Heart left ventricle (tissue), 16 donors: ENCODE data around the gene OR4E2. TPM values are rescaled to one million over a fixed set of nuclear protein-coding genes. Genes with fewer than 3 reads are reported as not detected.

ENCODE experiments used
- ATAC-seq, 4 donors: fragments of 200-7000 bp; cut with Tn5 transposase; one replicate each; pipeline ENCODE4 v1.9.1; 2020 to 2022; ENCODE audit warnings: moderate library complexity in 4 of 4, mild to moderate bottlenecking in 3 of 4, moderate number of reproducible peaks in 1 of 4
- DNase-seq, 5 donors: peaks; one replicate each; pipeline ENCODE4 v3.0.0-alpha.2; 2020
- H3K27ac ChIP-seq, 12 donors: fragments of 200-600 bp; sonication (generic) in 4 of 12; one replicate each; pipeline versions ENCODE4 v1.5.0 to v1.8.0; 2016 to 2022; ENCODE audit warnings: mild to moderate bottlenecking in 2 of 12
- H3K27me3 ChIP-seq, 9 donors: fragments of 200-600 bp; sonication (generic) in 2 of 9; one replicate each; pipeline versions ENCODE4 v1.5.1 to v1.8.0; 2016 to 2022; ENCODE audit warnings: mild to moderate bottlenecking in 3 of 9
- H3K36me3 ChIP-seq, 9 donors: fragments of 200-600 bp; sonication (generic) in 2 of 9; one replicate each; pipeline versions ENCODE4 v1.5.0 to v1.8.0; 2018 to 2022; ENCODE audit warnings: mild to moderate bottlenecking in 2 of 9
- H3K4me1 ChIP-seq, 12 donors: fragments of 200-600 bp; sonication (generic) in 4 of 12; one replicate each; pipeline versions ENCODE4 v1.5.0 to v1.8.0; 2016 to 2022; ENCODE audit warnings: mild to moderate bottlenecking in 3 of 12
- H3K4me3 ChIP-seq, 12 donors: fragments of 200-600 bp; sonication (generic) in 4 of 12; one replicate each; pipeline versions ENCODE4 v1.5.0 to v1.8.0; 2017 to 2022; ENCODE audit warnings: mild to moderate bottlenecking in 9 of 12, moderate library complexity in 4 of 12
- H3K9me3 ChIP-seq, 12 donors: fragments of 200-600 bp; sonication (generic) in 4 of 12; one replicate each; pipeline versions ENCODE4 v1.5.0 to v1.8.0; 2016 to 2022; ENCODE audit warnings: mild to moderate bottlenecking in 1 of 12
- CTCF ChIP-seq, 12 donors: fragments of 200-600 bp; sonication (generic) in 4 of 12; IDR thresholded peaks; one replicate each; pipeline versions ENCODE4 v1.5.0 to v1.8.0; 2018 to 2022; ENCODE audit warnings: antibody characterized with exemption in 12 of 12, mild to moderate bottlenecking in 5 of 12
- POLR2A ChIP-seq, 2 donors: fragments of 450-650 bp; IDR thresholded peaks; one replicate each; pipeline ENCODE4 v1.6.1; 2017; ENCODE audit warnings: antibody characterized with exemption in 2 of 2, mild to moderate bottlenecking in 2 of 2, moderate library complexity in 2 of 2
- WGBS, 4 donors: extraction: QIAGEN DNeasy Blood & Tissue Kit in 2 of 4; methylation state at CpG; one replicate each; pipeline versions ENCODE4 v1.1.5 to v1.1.7; 2013 to 2018; 5-methylcytosine and 5-hydroxymethylcytosine counted together
- intact Hi-C, 10 donors: fragments of 100-400 bp; cut with DNase I; formaldehyde crosslinking; loops; one replicate each; pipeline versions ENCODE4 v1.11.1 to v1.14.2; 2022
- long read RNA-seq, 3 donors: library from polyadenylated mRNA; unstranded; transcript quantifications; one replicate each; pipeline ENCODE4 v2.0.0, GENCODE V29; 2020 to 2021
- polyA plus RNA-seq, 2 donors: library from polyadenylated mRNA; stranded (reverse); fragments of 200-250 nt; gene quantifications; one replicate each; pipeline ENCODE4 v1.2.3, GENCODE V29; 2013
- total RNA-seq, 9 donors: library from RNA; depleted of rRNA in 2 of 9; stranded (reverse); fragments of >200 nt in 2 of 9; fragmentation: NEBNext Ultra II Directional in 3 of 9; extraction: Animal tissue kit (Norgen Biotek cat#: 25700) in 3 of 9; gene quantifications; one replicate each; pipeline versions ENCODE4 v1.1.0 to v1.2.4, GENCODE V29; 2016 to 2023
- donor health status: ischemic (EF 13 %, LVEDD 7.1; RV severe dilation, severe dysfunction).
- donor health status: healthy with polysubstance abuse.
- donor health status: DM: no; HTN: yes; CAD: no.
- donor health status: DM: no; HTN: no; CAD: no.
- donor health status: ischemic (EF 25% LVEDD 6.9; RV normal size, moderate dysfunction).
- donor health status: ischemic (EF 25% LVEDD 5.7; RV mildly dilated, moderate dysfunction).
- donor health status: healthy.
- donor health status: DM: yes; HTN: yes; CAD: no.
- donor health status: ischemic (EF 35%, LVEDD 5.7; RV mildly dilated, moderate dysfunction).
- donor health status: nonischemic (EF 11% LVEDD 7.7; RV severe dilation, severe dysfunction).
- donor health status: DM: yes; HTN: yes; CAD: no.
- donor health status: PGD.
- donor health status: ischemic (EF 29% LVEDD 5.4; RV normal size, mild dysfunction).
- donor health status: nonischemic (EF 23%, LVEDD 6.1; RV moderate dilation, normal function).

OR4E2 gene
- total RNA-seq (not detected), polyA plus RNA-seq (not detected)
- long read RNA-seq, donor 1, result 0 reads
- long read RNA-seq, donor 2, result 0 reads
- long read RNA-seq, donor 3, result 0 reads

GRCh38 chr14:21653331-21653885 lies at the start of gene OR4E2:
TSS of gene OR4E2 (plus strand) at chr14:21653835. CDS start at chr14:21665083, 11,248 bp downstream.
- Histone ChIP-seq H3K9me3 (peaks cover 0 to 2% (median 0%) of the 10 kb centered on the region in 12 donors), H3K27me3 (no peaks in the 10 kb centered on the region), H3K27ac (no peak within 1 kb of the TSS), H3K36me3 (no peaks in the 10 kb centered on the region), H3K4me3 (no peak within 1 kb of the TSS), H3K4me1 (peaks cover 0 to 3% (median 0%) of the 10 kb centered on the region in 12 donors)
- 60 to 71% (median 65%) methylated on average over 2 of the region's 2 CpGs for WGBS, 4 donors
- intact Hi-C loops, result no loop called here
- TF ChIP-seq CTCF (IDR thresholded peaks at IDR 0.05) (no peak), POLR2A (IDR thresholded peaks at IDR 0.05) (no peak)
- DNase-seq, result no peak
- ATAC-seq, result no peak

GRCh38 chr14:21612324-21612723 lies 41.3 kb upstream of the OR4E2 start:
- TF ChIP-seq POLR2A (IDR thresholded peaks at IDR 0.05) (no peak), CTCF (IDR thresholded peaks at IDR 0.05) (no peak)
- H3K4me1 ChIP-seq, result no peaks in the 10 kb centered on the region
- 70 to 76% (median 74%) methylated on average over 6 of the region's 6 CpGs for WGBS, 4 donors
- no peak overlapping the region for H3K4me3 ChIP-seq
- intact Hi-C loops, result no loop called here
- H3K27ac ChIP-seq, result no peak overlapping the region
- DNase-seq (no peak), ATAC-seq (no peak)
- H3K27me3 ChIP-seq, result no peaks in the 10 kb centered on the region
- no peaks in the 10 kb centered on the region for H3K9me3 ChIP-seq
- H3K36me3 ChIP-seq, result no peaks in the 10 kb centered on the region

- intact Hi-C loops, result no loop called here
- 17 to 33% (median 21%) methylated on average over 1 of the region's 1 CpG for WGBS, 4 donors
Measured at GRCh38 chr14:21614240-21614639, 39.4 kb upstream of the OR4E2 start.

DNA sequence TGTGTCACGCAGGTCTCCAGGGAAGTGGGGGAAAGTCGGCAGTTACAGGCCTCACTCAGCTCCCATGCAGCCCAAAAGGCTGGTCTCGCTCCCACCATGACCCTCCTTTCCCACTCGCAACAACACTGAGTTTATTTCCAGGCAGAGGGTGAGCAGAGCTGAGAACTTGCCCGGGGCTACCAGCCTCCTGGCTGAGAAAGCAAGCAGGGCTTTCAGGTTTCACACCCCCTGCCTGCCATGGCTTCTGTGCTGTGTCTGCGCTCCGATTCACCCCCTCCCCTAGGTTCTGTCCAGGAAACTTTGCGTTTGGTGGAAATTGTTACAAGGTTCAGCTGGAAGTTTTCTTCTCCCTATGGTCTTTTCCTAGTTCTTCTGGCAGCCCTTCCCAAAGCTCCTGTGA lies 36.0 kb upstream of the OR4E2 start:
- H3K9me3 ChIP-seq, result peaks cover 0 to 6% (median 0%) of the 10 kb centered on the region in 12 donors
- ATAC-seq, result no peak
- H3K36me3 ChIP-seq, result no peaks in the 10 kb centered on the region
- TF ChIP-seq CTCF (IDR thresholded peaks at IDR 0.05) (no peak), POLR2A (IDR thresholded peaks at IDR 0.05) (no peak)
- intact Hi-C loops, result no loop called here
- no peak overlapping the region for H3K27ac ChIP-seq
- 59 to 69% (median 66%) methylated on average over 8 of the region's 8 CpGs for WGBS, 4 donors
- H3K4me3 ChIP-seq, result no peak overlapping the region
- DNase-seq, result no peak
- H3K27me3 ChIP-seq, result no peaks in the 10 kb centered on the region
- no peaks in the 10 kb centered on the region for H3K4me1 ChIP-seq

More at GRCh38 chr14:21614240-21614639, 39.4 kb upstream of the OR4E2 start:
- Histone ChIP-seq H3K4me1 (no peaks in the 10 kb centered on the region), H3K27ac (no peak overlapping the region), H3K27me3 (no peaks in the 10 kb centered on the region), H3K4me3 (no peak overlapping the region), H3K36me3 (no peaks in the 10 kb centered on the region), H3K9me3 (no peaks in the 10 kb centered on the region)
- DNase-seq (no peak), ATAC-seq (no peak)
- TF ChIP-seq POLR2A (IDR thresholded peaks at IDR 0.05), result no peak
